CD4-positive, alpha-beta T cell treated with Interleukin-4 for 1 hour (primary cell): ENCODE results near the gene PLXNA2.

ENCODE experiments used
- DNase-seq, 2 donors: peaks; one replicate each; pipeline ENCODE4 v3.0.0-alpha.2; 2020 to 2022

PLXNA2 gene

GRCh38 chr1:208111646-208112190 is 132.5 kb downstream of the PLXNA2 start:
- DNase-seq: no peak

GRCh38 chr1:208110296-208110695 is 133.9 kb downstream of the PLXNA2 start:
- no peak for DNase-seq

- DNase-seq: no peak
These were observed 135.4 kb downstream of the PLXNA2 start for GRCh38 chr1:208108646-208109330.

GRCh38 chr1:208108213-208108608 is 136.0 kb downstream of the PLXNA2 start:
- no peak for DNase-seq

GRCh38 chr1:208107425-208108212 is 136.6 kb downstream of the PLXNA2 start:
- DNase-seq: no peak

- no peak for DNase-seq
These were observed 138.0 kb downstream of the PLXNA2 start for GRCh38 chr1:208106218-208106617.

GRCh38 chr1:208105756-208106155 is 138.4 kb downstream of the PLXNA2 start:
- no peak for DNase-seq

- DNase-seq: no peak
These were observed 140.3 kb downstream of the PLXNA2 start for GRCh38 chr1:208103597-208104513.

GRCh38 chr1:208101661-208102431 is 142.3 kb downstream of the PLXNA2 start:
- no peak for DNase-seq

- no peak for DNase-seq
These were observed 143.3 kb downstream of the PLXNA2 start for GRCh38 chr1:208100906-208101305.

GRCh38 chr1:208100106-208100505 is 144.1 kb downstream of the PLXNA2 start:
- DNase-seq: no peak

GRCh38 chr1:208098773-208099172 is 145.4 kb downstream of the PLXNA2 start:
- DNase-seq: no peak

GRCh38 chr1:208093754-208094719 is 150.1 kb downstream of the PLXNA2 start:
- DNase-seq: peak; percentile 38 to 42

- DNase-seq: no peak
These were observed 151.1 kb downstream of the PLXNA2 start for GRCh38 chr1:208093046-208093445.

GRCh38 chr1:208090388-208091301 is 153.5 kb downstream of the PLXNA2 start:
- DNase-seq: no peak

GRCh38 chr1:208089761-208090370 is 154.3 kb downstream of the PLXNA2 start:
- DNase-seq: no peak

- DNase-seq: no peak
These were observed 155.0 kb downstream of the PLXNA2 start for GRCh38 chr1:208089149-208089548.

- no peak for DNase-seq
These were observed 155.9 kb downstream of the PLXNA2 start for GRCh38 chr1:208088319-208088718.
